ENCODE measurements around the gene TM6SF1. TPM values are rescaled to one million over a fixed set of nuclear protein-coding genes. Genes with fewer than 3 reads are reported as not detected.

TM6SF1 gene
- total RNA-seq, result 10 to 100 TPM in 1 of 2 donors, 1 to 10 TPM in 1; 4.7 to 15.6 TPM
- polyA plus RNA-seq (ENCODE audit: insufficient read length in 2 of 2), result 10 to 100 TPM; 12.0 to 12.5 TPM
- long read RNA-seq, donor 1, partial matches to known transcripts, result 295 of 299 reads
- long read RNA-seq, donor 1, other reads (novel, unspliced or antisense), result 0 of 299 reads
- long read RNA-seq, donor 2, partial matches to known transcripts, result 0 of 2 reads
- long read RNA-seq, donor 2, other reads (novel, unspliced or antisense), result 0 of 2 reads
- long read RNA-seq, donor 3, partial matches to known transcripts, result 0 of 2 reads
- long read RNA-seq, donor 3, other reads (novel, unspliced or antisense), result 0 of 2 reads
- long read RNA-seq, donor 4, result 0 reads

DNA sequence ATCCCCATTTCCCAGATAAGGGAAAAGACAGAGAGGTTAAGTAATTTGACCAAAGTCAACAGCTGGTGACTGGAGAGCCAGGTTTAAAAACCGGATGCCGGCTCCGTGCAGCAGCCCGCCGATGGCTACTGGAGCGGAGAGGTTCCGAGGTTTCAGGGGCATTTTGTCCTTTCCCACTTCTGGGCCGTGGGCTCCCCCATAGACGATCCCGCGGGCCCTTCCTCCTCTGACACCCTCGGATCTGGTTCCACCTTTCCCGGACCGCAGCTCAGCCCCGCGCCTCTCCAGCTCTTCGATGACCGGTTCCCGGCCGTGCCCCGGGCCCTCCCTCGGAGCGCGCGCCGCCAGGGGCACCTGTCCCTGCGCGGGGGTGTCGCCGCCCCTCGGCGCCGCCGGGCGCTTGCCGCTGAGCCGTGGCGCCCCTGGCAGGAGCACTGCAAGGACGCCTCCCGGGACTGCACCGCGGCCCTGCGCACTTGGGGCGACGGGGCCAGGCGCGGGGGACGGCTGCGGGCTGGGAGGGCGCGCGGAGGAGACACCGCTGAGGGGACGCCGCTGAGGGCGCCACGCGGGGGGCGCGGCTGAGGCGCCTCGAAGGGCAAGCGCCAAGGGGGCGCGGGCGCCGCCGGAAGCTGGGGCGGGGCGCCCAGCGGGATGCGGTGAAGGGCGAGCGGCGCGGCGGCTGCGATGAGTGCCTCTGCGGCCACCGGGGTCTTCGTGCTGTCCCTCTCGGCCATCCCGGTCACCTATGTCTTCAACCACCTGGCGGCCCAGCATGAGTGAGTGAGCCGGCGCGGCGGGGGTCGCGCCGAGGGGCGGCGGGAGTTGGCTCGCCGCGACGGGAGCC is at the start of gene TM6SF1:
TM6SF1 (plus strand) TSS at position 652 of the 847 bp plus-strand sequence; CDS start at position 688, 36 bp downstream.
- Histone ChIP-seq H3K4me3 (ENCODE audit: low read depth, low read length) (peak within 1 kb of the TSS; percentile 24), H3K27me3 (ENCODE audit: control insufficient read depth, insufficient read depth, low read length) (peaks cover 28% of the 10 kb centered on the region), H3K27ac (ENCODE audit: low read depth, low read length) (no peak within 1 kb of the TSS), H3K4me1 (ENCODE audit: control insufficient read depth, insufficient read depth, low read length) (peaks cover 18% of the 10 kb centered on the region), H3K36me3 (ENCODE audit: control insufficient read depth, insufficient read depth, low read length) (peaks cover 8% of the 10 kb centered on the region), H3K9me3 (ENCODE audit: control insufficient read depth, insufficient read depth, low read length) (no peaks in the 10 kb centered on the region)
- under 1% methylated on average over 97 of the region's 97 CpGs for WGBS (ENCODE audit: insufficient coverage)
- DNase-seq (ENCODE audit: low read depth in 4 of 6, low spot score in 6 of 6), result peak in 1 of 6 donors; percentile 39

DNA sequence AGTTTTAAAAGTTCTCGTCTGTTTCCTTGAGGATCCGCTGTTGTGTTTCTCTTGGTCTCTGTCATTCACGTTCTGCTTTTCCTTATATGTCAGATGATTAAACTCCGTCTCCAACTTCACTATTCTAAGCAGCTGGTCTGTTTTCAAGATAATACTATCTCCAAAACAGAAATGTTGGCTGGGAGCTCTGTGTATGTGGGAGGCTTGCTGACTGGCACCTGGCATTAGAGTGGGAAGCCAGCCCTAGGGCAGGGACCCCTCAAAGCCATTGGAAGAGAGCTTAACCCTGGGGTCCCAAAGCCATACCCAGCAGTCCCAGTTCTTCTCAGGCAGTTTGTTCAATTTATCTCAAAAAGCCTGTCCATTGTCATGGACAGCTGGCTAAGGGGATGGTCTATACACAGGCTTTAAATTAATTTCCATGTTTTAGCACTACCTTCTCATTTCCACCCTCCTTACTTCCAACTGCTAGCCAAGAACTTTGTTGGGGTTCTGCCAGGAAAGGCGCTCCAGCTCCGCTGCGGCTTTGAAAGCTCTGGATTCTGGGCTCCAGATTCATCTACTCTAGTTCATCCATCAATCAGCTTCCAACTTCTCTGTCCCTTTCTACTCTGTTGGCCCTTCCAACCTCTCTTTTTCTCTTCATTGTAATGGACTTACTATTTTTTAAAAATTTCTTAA is 49.6 kb upstream of the TM6SF1 start:
- Histone ChIP-seq H3K4me3 (ENCODE audit: low read depth, low read length) (no peak overlapping the region), H3K36me3 (ENCODE audit: control insufficient read depth, insufficient read depth, low read length) (peaks cover 15% of the 10 kb centered on the region), H3K9me3 (ENCODE audit: control insufficient read depth, insufficient read depth, low read length) (no peaks in the 10 kb centered on the region), H3K27ac (ENCODE audit: low read depth, low read length) (no peak overlapping the region), H3K4me1 (ENCODE audit: control insufficient read depth, insufficient read depth, low read length) (peaks cover 8% of the 10 kb centered on the region), H3K27me3 (ENCODE audit: control insufficient read depth, insufficient read depth, low read length) (no peaks in the 10 kb centered on the region)
- 61% methylated on average over 5 of the region's 7 CpGs for WGBS (ENCODE audit: insufficient coverage)
- DNase-seq (ENCODE audit: low read depth in 4 of 6, low spot score in 6 of 6), result peak in 1 of 6 donors; percentile 64

DNA sequence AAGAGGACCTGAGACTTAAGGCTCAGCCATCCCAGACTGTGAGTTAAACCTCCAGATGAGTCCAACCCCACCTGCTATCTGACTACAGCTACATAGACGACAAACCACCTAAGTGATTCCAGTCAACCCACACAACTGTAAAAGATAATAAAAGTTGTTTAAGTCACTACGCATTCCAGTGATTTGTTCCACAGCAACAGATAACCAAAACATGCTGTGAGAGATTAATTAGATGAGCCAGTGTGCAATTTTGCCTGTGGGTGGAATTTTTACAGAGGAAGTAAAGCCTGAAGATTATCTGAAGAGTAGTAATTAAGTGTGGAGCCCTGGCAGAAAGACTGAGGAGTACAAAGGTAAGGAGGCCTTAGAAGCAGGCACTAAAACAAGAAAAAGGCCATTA is 45.8 kb upstream of the TM6SF1 start:
- Histone ChIP-seq H3K4me3 (ENCODE audit: low read depth, low read length) (no peak overlapping the region), H3K27me3 (ENCODE audit: control insufficient read depth, insufficient read depth, low read length) (no peaks in the 10 kb centered on the region), H3K36me3 (ENCODE audit: control insufficient read depth, insufficient read depth, low read length) (no peaks in the 10 kb centered on the region), H3K4me1 (ENCODE audit: control insufficient read depth, insufficient read depth, low read length) (peaks cover 14% of the 10 kb centered on the region), H3K27ac (ENCODE audit: low read depth, low read length) (no peak overlapping the region), H3K9me3 (ENCODE audit: control insufficient read depth, insufficient read depth, low read length) (no peaks in the 10 kb centered on the region)
- WGBS (ENCODE audit: insufficient coverage), result no CpG with 5 or more reads among the region's 2 CpGs
- peak in 1 of 6 donors; percentile 65 for DNase-seq (ENCODE audit: low read depth in 4 of 6, low spot score in 6 of 6)

DNA sequence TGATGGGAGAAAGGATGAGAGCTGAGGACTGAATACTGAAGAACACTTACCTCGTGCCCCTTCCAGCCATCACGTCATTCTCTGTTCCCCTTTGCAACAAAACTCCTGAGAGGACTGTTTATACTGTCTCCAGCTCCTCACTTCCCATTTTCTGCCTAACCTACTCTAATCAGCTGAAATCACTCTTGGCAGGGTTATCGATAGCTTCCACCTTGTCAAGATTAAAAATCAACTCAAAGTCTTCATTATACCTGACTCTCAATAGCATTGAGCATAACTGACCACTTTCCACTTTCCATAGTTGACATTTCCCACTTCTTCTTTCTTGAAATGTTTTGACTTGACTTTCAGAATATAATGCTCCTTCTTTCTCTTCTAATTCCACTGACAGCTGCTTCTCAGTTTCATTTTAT is 44.7 kb upstream of the TM6SF1 start:
- no peak overlapping the region for H3K27ac ChIP-seq (ENCODE audit: low read depth, low read length)
- H3K9me3 ChIP-seq (ENCODE audit: control insufficient read depth, insufficient read depth, low read length), result no peaks in the 10 kb centered on the region
- 82% methylated on average over 2 of the region's 3 CpGs for WGBS (ENCODE audit: insufficient coverage)
- H3K4me3 ChIP-seq (ENCODE audit: low read depth, low read length), result no peak overlapping the region
- H3K36me3 ChIP-seq (ENCODE audit: control insufficient read depth, insufficient read depth, low read length), result no peaks in the 10 kb centered on the region
- H3K4me1 ChIP-seq (ENCODE audit: control insufficient read depth, insufficient read depth, low read length), result peaks cover 19% of the 10 kb centered on the region
- no peaks in the 10 kb centered on the region for H3K27me3 ChIP-seq (ENCODE audit: control insufficient read depth, insufficient read depth, low read length)
- DNase-seq (ENCODE audit: low read depth in 4 of 6, low spot score in 6 of 6), result no peak

DNA sequence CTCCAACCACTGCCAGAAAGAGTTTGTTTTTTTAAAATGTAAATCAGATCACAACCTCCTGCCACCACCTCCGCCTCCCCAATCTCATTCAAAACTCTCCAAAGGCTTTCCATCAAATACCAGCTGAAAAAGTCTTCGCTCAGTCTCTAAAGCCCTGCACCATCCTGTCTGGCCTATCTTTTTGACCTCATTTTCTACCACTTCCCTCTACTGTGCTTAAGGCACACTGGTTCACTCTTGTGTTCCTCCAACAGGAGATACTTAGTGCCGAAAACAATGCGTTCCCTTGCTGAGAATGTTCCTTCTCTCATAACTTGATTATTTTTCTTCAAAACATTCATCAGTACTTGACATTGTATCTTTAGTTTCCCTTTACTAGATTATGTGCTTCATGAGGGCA is 43.9 kb upstream of the TM6SF1 start:
- no peak overlapping the region for H3K4me3 ChIP-seq (ENCODE audit: low read depth, low read length)
- peaks cover 13% of the 10 kb centered on the region for H3K4me1 ChIP-seq (ENCODE audit: control insufficient read depth, insufficient read depth, low read length)
- no peaks in the 10 kb centered on the region for H3K9me3 ChIP-seq (ENCODE audit: control insufficient read depth, insufficient read depth, low read length)
- no peaks in the 10 kb centered on the region for H3K36me3 ChIP-seq (ENCODE audit: control insufficient read depth, insufficient read depth, low read length)
- 79% methylated on average over 2 of the region's 4 CpGs for WGBS (ENCODE audit: insufficient coverage)
- H3K27ac ChIP-seq (ENCODE audit: low read depth, low read length), result no peak overlapping the region
- H3K27me3 ChIP-seq (ENCODE audit: control insufficient read depth, insufficient read depth, low read length), result no peaks in the 10 kb centered on the region
- DNase-seq (ENCODE audit: low read depth in 4 of 6, low spot score in 6 of 6), result no peak

DNA sequence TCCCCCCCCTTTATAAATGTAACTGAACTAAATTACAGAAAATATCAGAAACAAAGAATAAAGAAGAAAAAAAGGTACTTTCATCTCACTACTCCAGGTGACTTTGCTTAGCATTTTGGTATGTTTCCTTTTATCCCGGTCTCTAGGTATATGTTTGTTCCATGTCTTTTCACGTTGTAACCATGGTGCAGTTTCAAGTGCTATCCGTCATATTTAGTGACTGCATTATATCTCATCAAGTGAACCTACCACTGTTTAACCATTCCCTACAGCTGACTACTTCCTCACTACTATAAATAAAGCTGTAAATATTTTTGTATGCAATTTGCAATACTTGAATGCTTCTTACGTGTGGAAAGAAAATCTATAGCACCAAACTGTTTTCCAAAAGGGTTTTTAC is 42.6 kb upstream of the TM6SF1 start:
- DNase-seq (ENCODE audit: low read depth in 4 of 6, low spot score in 6 of 6), result peak in 1 of 6 donors; percentile 12
- H3K27me3 ChIP-seq (ENCODE audit: control insufficient read depth, insufficient read depth, low read length), result no peaks in the 10 kb centered on the region
- H3K4me3 ChIP-seq (ENCODE audit: low read depth, low read length), result no peak overlapping the region
- peaks cover 13% of the 10 kb centered on the region for H3K4me1 ChIP-seq (ENCODE audit: control insufficient read depth, insufficient read depth, low read length)
- H3K9me3 ChIP-seq (ENCODE audit: control insufficient read depth, insufficient read depth, low read length), result no peaks in the 10 kb centered on the region
- no peaks in the 10 kb centered on the region for H3K36me3 ChIP-seq (ENCODE audit: control insufficient read depth, insufficient read depth, low read length)
- no peak overlapping the region for H3K27ac ChIP-seq (ENCODE audit: low read depth, low read length)
- 30% methylated on average over 2 of the region's 4 CpGs for WGBS (ENCODE audit: insufficient coverage)

DNA sequence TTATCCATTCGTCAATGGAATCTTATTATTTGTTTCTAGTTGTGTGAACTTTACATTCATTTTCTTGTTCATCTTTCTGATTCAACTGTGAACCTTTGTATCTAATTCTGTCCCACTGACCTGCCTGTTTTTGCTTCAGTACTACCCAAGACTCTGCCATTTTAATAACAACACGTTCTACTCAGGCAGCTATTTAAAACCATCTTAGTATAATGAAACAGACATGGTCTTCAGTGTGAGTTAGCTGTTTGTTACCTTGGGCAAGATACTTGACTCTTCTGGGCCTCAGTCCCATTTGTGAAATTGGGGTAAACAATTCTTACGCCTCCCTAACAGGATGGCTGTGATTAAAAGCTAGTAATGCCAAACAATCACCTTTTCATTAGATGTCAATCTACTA is 42.0 kb upstream of the TM6SF1 start:
- Histone ChIP-seq H3K27ac (ENCODE audit: low read depth, low read length) (no peak overlapping the region), H3K36me3 (ENCODE audit: control insufficient read depth, insufficient read depth, low read length) (no peaks in the 10 kb centered on the region), H3K4me3 (ENCODE audit: low read depth, low read length) (peak overlapping the region; percentile 67), H3K9me3 (ENCODE audit: control insufficient read depth, insufficient read depth, low read length) (no peaks in the 10 kb centered on the region), H3K4me1 (ENCODE audit: control insufficient read depth, insufficient read depth, low read length) (peaks cover 13% of the 10 kb centered on the region), H3K27me3 (ENCODE audit: control insufficient read depth, insufficient read depth, low read length) (no peaks in the 10 kb centered on the region)
- no CpG with 5 or more reads among the region's 3 CpGs for WGBS (ENCODE audit: insufficient coverage)
- no peak for DNase-seq (ENCODE audit: low read depth in 4 of 6, low spot score in 6 of 6)

DNA sequence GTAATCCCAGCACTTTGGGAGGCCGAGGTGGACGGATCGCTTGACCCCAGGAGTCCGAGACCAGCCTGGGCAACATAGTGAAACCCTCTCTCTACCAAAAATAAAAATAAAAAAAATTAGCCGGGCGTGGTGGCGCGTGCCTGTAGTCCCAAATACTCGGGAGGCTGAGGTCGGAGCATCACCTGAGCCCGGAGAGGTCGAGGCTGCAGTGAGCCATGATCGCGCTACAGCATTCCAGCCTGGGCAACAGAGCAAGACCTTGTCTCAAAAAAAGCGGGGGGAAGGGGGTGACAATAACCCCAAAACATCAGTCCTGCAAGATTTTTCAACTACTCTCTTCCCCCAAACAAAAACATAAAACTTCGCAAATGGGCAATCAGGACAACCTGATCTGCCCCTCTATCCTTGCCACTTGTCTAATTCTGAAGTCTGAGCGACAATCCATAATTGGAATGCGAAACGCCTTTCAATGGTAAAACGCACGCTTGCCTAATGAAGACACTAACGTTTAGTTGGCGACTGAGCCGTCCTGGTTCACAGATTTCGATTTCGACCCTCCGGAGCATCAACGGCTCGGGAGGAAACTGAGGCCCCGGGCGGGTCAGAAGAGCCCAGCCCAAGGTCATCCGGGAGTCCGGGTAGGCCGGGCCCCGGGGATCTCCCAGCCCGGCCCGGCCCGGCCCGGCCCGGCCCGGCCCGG is 41.3 kb upstream of the TM6SF1 start:
- Histone ChIP-seq H3K36me3 (ENCODE audit: control insufficient read depth, insufficient read depth, low read length) (no peaks in the 10 kb centered on the region), H3K9me3 (ENCODE audit: control insufficient read depth, insufficient read depth, low read length) (no peaks in the 10 kb centered on the region), H3K4me3 (ENCODE audit: low read depth, low read length) (peak overlapping the region; percentile 67), H3K27ac (ENCODE audit: low read depth, low read length) (peak overlapping the region; percentile 91), H3K4me1 (ENCODE audit: control insufficient read depth, insufficient read depth, low read length) (peaks cover 13% of the 10 kb centered on the region), H3K27me3 (ENCODE audit: control insufficient read depth, insufficient read depth, low read length) (no peaks in the 10 kb centered on the region)
- WGBS (ENCODE audit: insufficient coverage), result 4% methylated on average over 42 of the region's 42 CpGs
- peak in 5 of 6 donors; percentile 4 to 62 (median 11) for DNase-seq (ENCODE audit: low read depth in 4 of 6, low spot score in 6 of 6)
